ENCODE results near the gene TREM1.

DNA sequence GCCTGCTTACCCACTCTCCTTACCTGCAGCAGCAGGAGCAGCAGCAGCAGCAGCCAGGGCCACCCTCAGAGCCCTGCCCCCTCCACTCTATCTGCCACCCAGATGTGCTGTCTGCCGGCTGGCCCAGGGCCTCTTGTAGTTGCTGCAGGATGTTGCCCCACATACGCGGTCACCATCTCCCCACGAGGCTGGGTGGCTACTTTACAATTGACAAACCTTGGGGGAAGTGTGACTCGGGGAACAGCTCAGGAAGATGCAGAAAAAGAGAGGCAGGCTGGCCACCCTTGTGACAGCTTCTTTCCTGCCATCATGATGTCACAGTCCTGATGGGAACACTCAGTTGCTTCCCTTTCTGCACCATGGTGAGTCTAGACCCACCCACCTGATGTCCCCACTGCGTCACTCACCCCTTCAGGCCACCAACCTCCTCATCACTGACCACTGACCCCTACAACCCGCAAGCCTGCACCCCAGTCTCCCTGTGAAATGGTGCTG lies 14.5 kb downstream of the TREM1 start:
- TF ChIP-seq, protein P1, sequence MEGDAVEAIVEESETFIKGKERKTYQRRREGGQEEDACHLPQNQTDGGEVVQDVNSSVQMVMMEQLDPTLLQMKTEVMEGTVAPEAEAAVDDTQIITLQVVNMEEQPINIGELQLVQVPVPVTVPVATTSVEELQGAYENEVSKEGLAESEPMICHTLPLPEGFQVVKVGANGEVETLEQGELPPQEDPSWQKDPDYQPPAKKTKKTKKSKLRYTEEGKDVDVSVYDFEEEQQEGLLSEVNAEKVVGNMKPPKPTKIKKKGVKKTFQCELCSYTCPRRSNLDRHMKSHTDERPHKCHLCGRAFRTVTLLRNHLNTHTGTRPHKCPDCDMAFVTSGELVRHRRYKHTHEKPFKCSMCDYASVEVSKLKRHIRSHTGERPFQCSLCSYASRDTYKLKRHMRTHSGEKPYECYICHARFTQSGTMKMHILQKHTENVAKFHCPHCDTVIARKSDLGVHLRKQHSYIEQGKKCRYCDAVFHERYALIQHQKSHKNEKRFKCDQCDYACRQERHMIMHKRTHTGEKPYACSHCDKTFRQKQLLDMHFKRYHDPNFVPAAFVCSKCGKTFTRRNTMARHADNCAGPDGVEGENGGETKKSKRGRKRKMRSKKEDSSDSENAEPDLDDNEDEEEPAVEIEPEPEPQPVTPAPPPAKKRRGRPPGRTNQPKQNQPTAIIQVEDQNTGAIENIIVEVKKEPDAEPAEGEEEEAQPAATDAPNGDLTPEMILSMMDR (IDR thresholded peaks at IDR 0.05; ENCODE audit: low read length) = no peak
- no peak for TF ChIP-seq EZH2 (IDR thresholded peaks at IDR 0.05; ENCODE audit: borderline replicate concordance, low read length)

All from OCI-LY1 (cell line).